ENCODE measurements around the gene SYT11. TPM values are rescaled to one million over a fixed set of nuclear protein-coding genes. Genes with fewer than 3 reads are reported as not detected.

The SYT11 gene
- total and polyA plus RNA-seq, 9 of the 15 experiments (the other 6 are each of a cell fraction or from before 2014, with no cell fraction given) = 0.05 to 0.18 (median 0.11) TPM

DNA sequence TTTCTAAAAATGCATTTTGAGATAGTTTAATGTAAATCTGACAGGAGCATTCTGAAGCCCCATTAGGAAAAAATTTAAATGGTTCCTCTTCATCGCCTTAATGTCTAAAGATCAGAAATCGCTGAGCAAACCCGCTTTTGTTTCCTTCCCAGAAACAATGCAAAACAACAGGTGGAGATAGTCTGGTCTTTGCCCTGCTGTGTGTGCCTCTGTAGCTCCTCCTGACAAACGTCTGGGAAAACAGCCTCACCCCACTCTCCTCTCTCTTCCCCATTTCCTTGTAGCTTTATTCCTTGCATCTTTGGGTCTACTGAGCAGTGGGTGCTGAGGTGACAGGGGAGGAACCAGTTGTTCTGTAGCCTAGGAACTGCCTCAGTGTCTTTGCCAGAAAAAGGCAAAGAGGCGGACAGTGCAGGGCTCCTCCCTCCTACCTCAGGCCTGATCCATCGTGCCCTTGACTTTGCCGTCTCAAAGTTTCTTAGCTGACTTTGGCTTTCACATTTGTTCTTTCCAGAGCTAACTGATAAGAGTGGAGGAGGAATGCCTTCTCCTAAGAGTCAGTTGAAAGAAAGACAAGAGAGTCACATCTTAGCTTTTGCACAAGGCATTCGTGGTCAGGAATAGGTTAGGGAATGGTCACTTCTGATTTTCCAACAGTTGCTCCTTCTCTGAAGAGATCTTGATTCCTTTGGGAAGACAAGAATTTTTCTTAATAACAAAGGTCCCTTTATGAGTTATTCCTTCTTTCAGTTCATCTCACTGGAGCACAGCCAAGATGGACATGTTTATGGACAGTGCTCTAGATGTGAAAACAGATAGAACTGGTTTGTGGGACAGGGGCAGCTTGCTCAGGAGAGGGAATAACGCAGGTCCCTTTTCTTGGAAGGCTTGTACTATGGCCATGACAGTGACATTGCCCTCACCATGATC lies 24.9 kb downstream of the SYT11 start (continued):
- TF ChIP-seq RBFOX2 (IDR thresholded peaks at IDR 0.05; ENCODE audit: low read depth, low read length) (no peak), ZBTB1 (CRISPR knock-in tag; IDR thresholded peaks at IDR 0.05; ENCODE audit: borderline replicate concordance, low read depth) (no peak), BRD4 (IDR thresholded peaks at IDR 0.05) (no peak), ZZZ3 (IDR thresholded peaks at IDR 0.05) (no peak), NFIC (IDR thresholded peaks at IDR 0.05) (peak; percentile 48), RBBP5 (IDR thresholded peaks at IDR 0.05; ENCODE audit: borderline replicate concordance, insufficient read depth, low read length, poor library complexity, severe bottlenecking) (no peak), ZNF121 (CRISPR knock-in tag; conservative IDR thresholded peaks at IDR 0.05) (no peak), PHB (CRISPR knock-in tag; IDR thresholded peaks at IDR 0.05) (no peak), STAT5B (CRISPR knock-in tag; IDR thresholded peaks at IDR 0.05) (no peak), TEAD4 (IDR thresholded peaks at IDR 0.05; ENCODE audit: low read length) (no peak), TEAD4 (CRISPR knock-in tag; IDR thresholded peaks at IDR 0.05; ENCODE audit: borderline replicate concordance) (no peak), MEF2A (IDR thresholded peaks at IDR 0.05; ENCODE audit: control insufficient read depth, low read depth, low read length) (no peak), CBFB (CRISPR knock-in tag; IDR thresholded peaks at IDR 0.05) (no peak), FOXJ2 (tag; IDR thresholded peaks at IDR 0.05) (0 out of 2 replicates have a peak, but pooled peaks have one; percentile 35), ZBTB17 (CRISPR knock-in tag; IDR thresholded peaks at IDR 0.05) (no peak), ARHGAP35 (IDR thresholded peaks at IDR 0.05; ENCODE audit: partially characterized antibody) (no peak), ZSCAN29 (IDR thresholded peaks at IDR 0.05) (no peak), ZNF384 (IDR thresholded peaks at IDR 0.05; ENCODE audit: low read depth, low read length) (no peak)
- TF ChIP-seq, protein P1, sequence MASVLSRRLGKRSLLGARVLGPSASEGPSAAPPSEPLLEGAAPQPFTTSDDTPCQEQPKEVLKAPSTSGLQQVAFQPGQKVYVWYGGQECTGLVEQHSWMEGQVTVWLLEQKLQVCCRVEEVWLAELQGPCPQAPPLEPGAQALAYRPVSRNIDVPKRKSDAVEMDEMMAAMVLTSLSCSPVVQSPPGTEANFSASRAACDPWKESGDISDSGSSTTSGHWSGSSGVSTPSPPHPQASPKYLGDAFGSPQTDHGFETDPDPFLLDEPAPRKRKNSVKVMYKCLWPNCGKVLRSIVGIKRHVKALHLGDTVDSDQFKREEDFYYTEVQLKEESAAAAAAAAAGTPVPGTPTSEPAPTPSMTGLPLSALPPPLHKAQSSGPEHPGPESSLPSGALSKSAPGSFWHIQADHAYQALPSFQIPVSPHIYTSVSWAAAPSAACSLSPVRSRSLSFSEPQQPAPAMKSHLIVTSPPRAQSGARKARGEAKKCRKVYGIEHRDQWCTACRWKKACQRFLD (CRISPR knock-in tag; IDR thresholded peaks at IDR 0.05) = no peak
- TF ChIP-seq, protein P2, sequence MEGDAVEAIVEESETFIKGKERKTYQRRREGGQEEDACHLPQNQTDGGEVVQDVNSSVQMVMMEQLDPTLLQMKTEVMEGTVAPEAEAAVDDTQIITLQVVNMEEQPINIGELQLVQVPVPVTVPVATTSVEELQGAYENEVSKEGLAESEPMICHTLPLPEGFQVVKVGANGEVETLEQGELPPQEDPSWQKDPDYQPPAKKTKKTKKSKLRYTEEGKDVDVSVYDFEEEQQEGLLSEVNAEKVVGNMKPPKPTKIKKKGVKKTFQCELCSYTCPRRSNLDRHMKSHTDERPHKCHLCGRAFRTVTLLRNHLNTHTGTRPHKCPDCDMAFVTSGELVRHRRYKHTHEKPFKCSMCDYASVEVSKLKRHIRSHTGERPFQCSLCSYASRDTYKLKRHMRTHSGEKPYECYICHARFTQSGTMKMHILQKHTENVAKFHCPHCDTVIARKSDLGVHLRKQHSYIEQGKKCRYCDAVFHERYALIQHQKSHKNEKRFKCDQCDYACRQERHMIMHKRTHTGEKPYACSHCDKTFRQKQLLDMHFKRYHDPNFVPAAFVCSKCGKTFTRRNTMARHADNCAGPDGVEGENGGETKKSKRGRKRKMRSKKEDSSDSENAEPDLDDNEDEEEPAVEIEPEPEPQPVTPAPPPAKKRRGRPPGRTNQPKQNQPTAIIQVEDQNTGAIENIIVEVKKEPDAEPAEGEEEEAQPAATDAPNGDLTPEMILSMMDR (IDR thresholded peaks at IDR 0.05 in 2 of 3, conservative IDR thresholded peaks at IDR 0.05 in 1 of 3; ENCODE audit: insufficient read depth in 2 of 3, low read depth in 1 of 3, low read length in 3 of 3) = no peak
- TF ChIP-seq, protein P3, sequence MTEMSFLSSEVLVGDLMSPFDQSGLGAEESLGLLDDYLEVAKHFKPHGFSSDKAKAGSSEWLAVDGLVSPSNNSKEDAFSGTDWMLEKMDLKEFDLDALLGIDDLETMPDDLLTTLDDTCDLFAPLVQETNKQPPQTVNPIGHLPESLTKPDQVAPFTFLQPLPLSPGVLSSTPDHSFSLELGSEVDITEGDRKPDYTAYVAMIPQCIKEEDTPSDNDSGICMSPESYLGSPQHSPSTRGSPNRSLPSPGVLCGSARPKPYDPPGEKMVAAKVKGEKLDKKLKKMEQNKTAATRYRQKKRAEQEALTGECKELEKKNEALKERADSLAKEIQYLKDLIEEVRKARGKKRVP (CRISPR knock-in tag; IDR thresholded peaks at IDR 0.05) = no peak
- TF ChIP-seq, protein P4, sequence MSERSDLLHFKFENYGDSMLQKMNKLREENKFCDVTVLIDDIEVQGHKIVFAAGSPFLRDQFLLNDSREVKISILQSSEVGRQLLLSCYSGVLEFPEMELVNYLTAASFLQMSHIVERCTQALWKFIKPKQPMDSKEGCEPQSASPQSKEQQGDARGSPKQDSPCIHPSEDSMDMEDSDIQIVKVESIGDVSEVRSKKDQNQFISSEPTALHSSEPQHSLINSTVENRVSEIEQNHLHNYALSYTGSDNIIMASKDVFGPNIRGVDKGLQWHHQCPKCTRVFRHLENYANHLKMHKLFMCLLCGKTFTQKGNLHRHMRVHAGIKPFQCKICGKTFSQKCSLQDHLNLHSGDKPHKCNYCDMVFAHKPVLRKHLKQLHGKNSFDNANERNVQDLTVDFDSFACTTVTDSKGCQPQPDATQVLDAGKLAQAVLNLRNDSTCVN (CRISPR knock-in tag; IDR thresholded peaks at IDR 0.05) = no peak
